ENCODE results near the gene GNA15. TPM values are rescaled to one million over a fixed set of nuclear protein-coding genes. Genes with fewer than 3 reads are reported as not detected.

The GNA15 gene
- total and polyA plus RNA-seq, 2 of the 8 experiments (the other 6 are each of a cell fraction or from before 2014, with no cell fraction given), result 0.26 to 0.45 TPM

DNA sequence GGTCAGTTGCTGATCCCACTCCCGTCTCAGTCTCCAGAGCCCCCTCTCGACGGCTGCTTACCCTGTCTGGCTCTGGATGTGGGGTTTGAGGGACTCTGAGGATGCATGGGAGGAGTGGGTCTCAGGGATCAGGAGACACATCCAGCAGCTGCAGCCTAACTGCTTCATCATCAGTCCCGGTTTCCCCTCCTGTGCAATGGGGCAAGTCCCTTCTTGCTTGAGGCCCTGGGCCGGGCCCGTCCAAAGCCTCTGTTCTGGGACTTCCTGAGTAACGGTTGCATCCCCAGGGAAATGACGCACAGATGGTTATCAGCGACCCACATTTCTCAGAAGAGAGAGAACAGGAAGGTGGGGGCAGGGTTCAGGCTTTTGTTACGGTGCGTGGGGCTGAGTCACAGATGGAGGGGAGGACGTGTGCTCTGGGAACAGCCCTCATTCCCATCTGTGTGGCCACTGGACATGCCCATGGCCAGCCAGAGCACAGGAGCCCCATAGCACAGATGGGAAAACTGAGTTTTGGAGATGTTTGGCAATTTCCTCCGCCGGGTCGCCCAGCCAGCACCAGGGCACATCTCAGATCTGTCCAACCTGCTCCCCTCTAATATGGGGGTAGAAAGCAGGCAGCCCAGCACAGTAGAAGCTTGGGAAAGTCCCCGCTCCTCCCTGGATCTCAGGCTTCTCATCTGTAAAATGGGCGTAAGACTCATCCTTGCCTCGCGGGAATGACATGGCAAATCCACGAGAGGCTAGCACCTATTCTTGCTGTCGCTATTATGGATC lies 19.3 kb downstream of the GNA15 start:
- no peak for FAIRE-seq
- H2BK5ac ChIP-seq (ENCODE audit: low read depth, low read length), result 0 out of 2 replicates have a peak overlapping the region, but pooled peaks have one; percentile 5
- no peak overlapping the region for H2BK120ac ChIP-seq (replicated peaks; ENCODE audit: low read depth, low read length)
- no peaks in the 10 kb centered on the region; a peak in 1 of 7 replicates for H3K27me3 ChIP-seq (replicated peaks in 1 of 4; ENCODE audit: control insufficient read depth in 3 of 4, extremely low read depth in 1 of 4, insufficient read depth in 3 of 4, low read length in 3 of 4)
- H3K4me3 ChIP-seq (ENCODE audit: extremely low read depth in 1 of 4, insufficient read depth in 2 of 4, low read depth in 3 of 4, low read length in 4 of 4), result no peak overlapping the region
- ChIA-PET CTCF (ENCODE audit: partially characterized antibody) (interaction anchor here (1.5 to 1.6 kb wide), 2 partner anchors 9 to 29 kb away, joined by 5 to 7 read pairs; no protein-coding TSS in a partner anchor), POLR2A (ENCODE audit: partially characterized antibody) (no interaction called here)
- H2BK15ac ChIP-seq (ENCODE audit: low read length), result no peak overlapping the region
- H3K4me1 ChIP-seq (replicated peaks in 1 of 4; ENCODE audit: control insufficient read depth in 3 of 4, insufficient read depth in 4 of 4, low read length in 3 of 4), result peaks cover 0 to 6% (median 0%) of the 10 kb centered on the region in 4 experiments; a peak in 2 of 7 replicates
- H3K4me2 ChIP-seq (ENCODE audit: insufficient read depth in 1 of 2, low read depth in 2 of 2, low read length in 2 of 2), result no peak overlapping the region
- no peaks in the 10 kb centered on the region; a peak in 1 of 8 replicates for H3K36me3 ChIP-seq (ENCODE audit: control insufficient read depth in 2 of 4, insufficient read depth in 4 of 4, low read length in 3 of 4)
- no peak overlapping the region for H2AFZ ChIP-seq (ENCODE audit: low read length)
- H3K56ac ChIP-seq (replicated peaks; ENCODE audit: insufficient read length, low read depth, low read length), result no peak overlapping the region
- no peak overlapping the region for H4K5ac ChIP-seq (ENCODE audit: insufficient read length, low read depth, low read length)
- no peak overlapping the region for H4K8ac ChIP-seq (ENCODE audit: extremely low read depth, insufficient read depth, low read length)
- H4K91ac ChIP-seq (replicated peaks; ENCODE audit: insufficient read length, low read length), result no peak overlapping the region
- H3K9ac ChIP-seq (replicated peaks in 1 of 4; ENCODE audit: extremely low read depth in 1 of 4, low read depth in 3 of 4, low read length in 3 of 4), result no peak overlapping the region
- no peak overlapping the region for H2AK5ac ChIP-seq (ENCODE audit: low read depth, low read length)
- DNase-seq (ENCODE audit: low read depth in 1 of 2, low spot score in 2 of 2), result no peak
- 89% methylated on average over 21 of the region's 21 CpGs; no CpG with 5 or more reads in 1 of the 2 experiments for WGBS, 2 experiments (ENCODE audit: extremely low coverage in 1 of 2, insufficient coverage in 1 of 2, insufficient read length in 1 of 2, insufficient replicate concordance in 2 of 2, low coverage in 1 of 2, low lambda C conversion rate in 2 of 2, missing lambda C conversion rate in 1 of 2)
- H3K27ac ChIP-seq (ENCODE audit: low read depth, low read length), result no peak overlapping the region
- H3K79me2 ChIP-seq (ENCODE audit: control insufficient read depth in 1 of 2, insufficient read depth in 2 of 2, low read length in 2 of 2), result no peaks in the 10 kb centered on the region
- H3K79me1 ChIP-seq (ENCODE audit: low read depth, low read length), result no peaks in the 10 kb centered on the region; the same call in 1 of the 2 replicates
- peaks cover 15% of the 10 kb centered on the region; the same call in 1 of the 2 replicates for H3K23me2 ChIP-seq (ENCODE audit: low read depth, low read length)
- H3K18ac ChIP-seq (ENCODE audit: extremely low read depth, low read length), result no peak overlapping the region
- H3K14ac ChIP-seq (ENCODE audit: insufficient read length), result no peak overlapping the region
- no peak for TF ChIP-seq BRCA1 (IDR thresholded peaks at IDR 0.05; ENCODE audit: low read depth, low read length)
- TF ChIP-seq KDM1A (IDR thresholded peaks at IDR 0.05; ENCODE audit: borderline replicate concordance, low read length), result peak; percentile 62; the same call in 1 of the 2 replicates
- H3K4ac ChIP-seq (replicated peaks; ENCODE audit: insufficient read length, low read depth, low read length), result no peak overlapping the region
- H2BK20ac ChIP-seq (ENCODE audit: low read length), result no peak overlapping the region
- no peaks in the 10 kb centered on the region for H3K9me3 ChIP-seq (ENCODE audit: insufficient read depth in 2 of 2, low read depth in 1 of 2, low read length in 1 of 2)
- no peak overlapping the region for H2BK12ac ChIP-seq (ENCODE audit: low read depth, low read length)
- H4K20me1 ChIP-seq (replicated peaks in 1 of 2; ENCODE audit: control insufficient read depth in 1 of 2, insufficient read depth in 2 of 2, low read length in 2 of 2), result peaks cover 0 to 11% of the 10 kb centered on the region in 2 experiments
- no peak overlapping the region for H3K23ac ChIP-seq (ENCODE audit: insufficient read length)
